ENCODE measurements around the gene EML1.

DNA sequence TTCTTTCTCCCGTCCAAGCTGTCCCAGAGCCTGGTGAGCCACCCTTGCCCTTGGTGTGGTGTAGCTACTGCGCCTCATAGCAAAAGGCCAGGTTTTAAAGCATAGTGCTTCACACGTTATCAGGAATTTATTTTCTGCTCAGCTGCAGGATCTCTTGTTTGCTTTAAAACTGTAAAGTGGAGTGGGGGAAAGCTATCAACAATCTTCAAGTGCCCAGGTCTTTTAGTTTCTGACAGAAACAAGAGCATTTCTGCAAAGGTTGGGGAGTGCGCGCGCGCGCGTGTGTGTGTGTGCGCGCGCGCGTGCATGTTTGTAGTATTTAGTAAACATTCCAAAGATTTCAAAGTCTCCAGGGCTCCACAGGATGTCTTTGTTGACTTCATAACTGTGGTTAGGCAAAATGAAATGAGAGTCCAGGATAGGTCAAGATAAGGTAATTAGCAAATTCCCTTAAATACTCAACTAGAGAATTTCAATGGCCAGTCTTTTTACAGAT is 45.5 kb downstream of the EML1 start:
- TF ChIP-seq POLR2A (IDR thresholded peaks at IDR 0.05): no peak
- no peak for TF ChIP-seq EP300 (IDR thresholded peaks at IDR 0.05)

All from stomach (tissue), 4 donors.